HCT116 (cell line): ENCODE measurements around the gene HMGA1.

ENCODE experiments used
- ATF3 ChIP-seq: IDR thresholded peaks from 2 replicates; pipeline ENCODE4 v1.6.1; 2012
- CBX3 ChIP-seq: IDR thresholded peaks from 2 replicates; pipeline ENCODE4 v1.6.1; 2012; ENCODE audit warnings: low read depth
- CTCF ChIP-seq, 3 experiments: fragments of 200-600 bp in 1 of 3; sonication (generic) in 1 of 3; IDR thresholded peaks in 2 of 3; conservative IDR thresholded peaks in 1 of 3; 2 replicates each; pipeline ENCODE4 v1.5.1; 2012 to 2017; ENCODE audit warnings: low read depth in 2 of 3, low read length in 2 of 3, antibody characterized with exemption in 1 of 3, borderline replicate concordance in 1 of 3, control low read depth in 1 of 3, mild to moderate bottlenecking in 1 of 3, mixed read lengths in 1 of 3, mixed run types in 1 of 3, moderate library complexity in 1 of 3; ENCODE audit not compliant: insufficient read depth in 1 of 3
- EGR1 ChIP-seq: IDR thresholded peaks from 2 replicates; pipeline ENCODE4 v1.6.1; 2012; ENCODE audit warnings: low read depth
- EZH2 ChIP-seq: fragments of 200-600 bp; sonication (generic); IDR thresholded peaks from 2 replicates; pipeline ENCODE4 v1.6.1; 2017; ENCODE audit warnings: antibody characterized with exemption, mixed run types
- EZH2phosphoT487 ChIP-seq: fragments of 200-600 bp; IDR thresholded peaks from 2 replicates; pipeline ENCODE4 v1.6.1; 2018; ENCODE audit warnings: antibody characterized with exemption, borderline replicate concordance
- FOSL1 ChIP-seq: IDR thresholded peaks from 2 replicates; pipeline ENCODE4 v1.6.1; 2012; ENCODE audit warnings: low read depth
- POLR2A ChIP-seq: IDR thresholded peaks from 2 replicates; pipeline ENCODE4 v1.7.0; 2011; ENCODE audit warnings: borderline replicate concordance; ENCODE audit not compliant: insufficient read depth, insufficient read length; ENCODE audit errors: extremely low read depth
- POLR2AphosphoS5 ChIP-seq: IDR thresholded peaks from 2 replicates; pipeline ENCODE4 v1.6.1; 2011; ENCODE audit warnings: mild to moderate bottlenecking, low read depth, low read length, moderate library complexity
- REST ChIP-seq: IDR thresholded peaks from 2 replicates; pipeline ENCODE4 v1.6.1; 2012; ENCODE audit warnings: low read depth
- SIN3A ChIP-seq: IDR thresholded peaks from 2 replicates; pipeline ENCODE4 v1.6.1; 2012; ENCODE audit warnings: low read depth
- TCF7L2 ChIP-seq: IDR thresholded peaks from 2 replicates; pipeline ENCODE4 v1.7.0; 2011; ENCODE audit warnings: borderline replicate concordance, inconsistent platforms; ENCODE audit not compliant: insufficient read depth, insufficient read length; ENCODE audit errors: extremely low read depth
- YY1 ChIP-seq: IDR thresholded peaks from 2 replicates; pipeline ENCODE4 v1.6.1; 2011; ENCODE audit warnings: low read length, low read depth, moderate library complexity, mild to moderate bottlenecking; ENCODE audit not compliant: insufficient replicate concordance; ENCODE audit errors: extremely low read depth
- ZBTB33 ChIP-seq: IDR thresholded peaks from 2 replicates; pipeline ENCODE4 v1.6.1; 2011; ENCODE audit warnings: mild to moderate bottlenecking, low read length, moderate library complexity; ENCODE audit not compliant: insufficient replicate concordance; ENCODE audit errors: extremely low read depth

- no peak for TF ChIP-seq POLR2AphosphoS5
- no peak for TF ChIP-seq EZH2phosphoT487
- no peak for TF ChIP-seq POLR2A
- TF ChIP-seq CTCF (IDR thresholded peaks at IDR 0.05 in 2 of 3, conservative IDR thresholded peaks at IDR 0.05 in 1 of 3; ENCODE audit: borderline replicate concordance in 1 of 3, insufficient read depth in 1 of 3, low read depth in 2 of 3, low read length in 2 of 3), result no peak
- TF ChIP-seq EZH2, result no peak
- no peak for TF ChIP-seq REST
- no peak for TF ChIP-seq EGR1
- TF ChIP-seq TCF7L2, result no peak
- no peak for TF ChIP-seq CBX3
- TF ChIP-seq FOSL1, result no peak
- TF ChIP-seq YY1, result no peak
- TF ChIP-seq ZBTB33, result no peak
- TF ChIP-seq SIN3A, result no peak
- no peak for TF ChIP-seq ATF3
Observed at GRCh38 chr6:34218691-34219090, 18.0 kb upstream of the HMGA1 start.
